Rectal smooth muscle tissue (tissue), 1 donor: ENCODE results near the gene ACBD7.

ENCODE experiments used
- H3K27ac ChIP-seq: one replicate; pipeline ENCODE4 v1.7.0; 2013; ENCODE audit warnings: low read depth, low read length, inconsistent platforms
- H3K27me3 ChIP-seq: one replicate; pipeline ENCODE4 v1.7.0; 2013; ENCODE audit warnings: low read length; ENCODE audit not compliant: control insufficient read depth, insufficient read depth
- H3K36me3 ChIP-seq: one replicate; pipeline ENCODE4 v1.7.0; 2013; ENCODE audit warnings: low read length; ENCODE audit not compliant: control insufficient read depth, insufficient read depth
- H3K4me1 ChIP-seq: one replicate; pipeline ENCODE4 v1.7.0; 2013; ENCODE audit warnings: low read length; ENCODE audit not compliant: control insufficient read depth, insufficient read depth
- H3K4me3 ChIP-seq: one replicate; pipeline ENCODE4 v1.7.0; 2013; ENCODE audit warnings: low read length
- H3K9ac ChIP-seq: one replicate; pipeline ENCODE4 v1.7.0; 2013; ENCODE audit warnings: low read length

Gene ACBD7

DNA sequence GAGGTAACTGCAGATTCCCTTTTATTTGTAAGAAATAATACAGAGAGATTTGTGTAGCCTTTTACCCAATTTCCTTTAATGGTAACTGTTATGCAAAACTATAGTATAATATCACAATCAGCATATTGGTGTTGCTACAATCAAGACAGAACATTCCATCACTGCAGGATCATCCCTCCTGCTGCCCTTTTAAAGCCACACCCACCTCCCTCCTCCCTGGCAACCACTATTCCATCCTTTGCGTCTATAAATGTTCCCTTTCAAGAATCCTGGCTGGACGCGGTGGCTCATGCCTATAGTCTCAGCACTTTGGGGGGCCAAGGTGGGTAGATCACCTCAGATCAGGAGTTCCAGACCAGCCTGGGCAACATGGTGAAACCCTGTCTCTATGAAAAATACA, 13.2 kb downstream of the ACBD7 start:
- no peaks in the 10 kb centered on the region for H3K4me1 ChIP-seq
- H3K36me3 ChIP-seq: no peaks in the 10 kb centered on the region
- H3K27ac ChIP-seq: no peak overlapping the region
- H3K9ac ChIP-seq: no peak overlapping the region
- H3K27me3 ChIP-seq: no peaks in the 10 kb centered on the region
- H3K4me3 ChIP-seq: no peak overlapping the region

DNA sequence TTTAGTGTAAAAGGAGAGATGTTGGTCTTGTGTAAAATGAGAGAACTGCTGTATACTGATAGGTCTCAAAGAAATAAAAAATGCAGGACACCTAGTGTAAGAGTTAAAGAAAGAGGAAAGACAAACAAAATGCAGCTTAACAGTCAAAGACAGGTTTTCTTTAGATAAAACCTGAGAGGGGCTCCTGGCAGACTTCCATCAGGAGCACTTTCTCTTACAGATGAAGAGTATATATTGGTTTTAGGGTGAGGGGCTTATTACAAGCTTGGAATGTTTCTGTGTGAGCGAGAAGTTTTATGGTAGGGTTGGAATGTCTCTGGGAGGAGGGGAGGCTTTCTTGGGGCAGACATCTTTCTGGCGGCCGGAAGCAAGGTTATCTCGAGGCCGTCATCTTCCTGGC, 16.2 kb downstream of the ACBD7 start:
- Histone ChIP-seq H3K27ac (no peak overlapping the region), H3K27me3 (no peaks in the 10 kb centered on the region), H3K36me3 (no peaks in the 10 kb centered on the region), H3K4me1 (no peaks in the 10 kb centered on the region), H3K4me3 (no peak overlapping the region), H3K9ac (no peak overlapping the region)

DNA sequence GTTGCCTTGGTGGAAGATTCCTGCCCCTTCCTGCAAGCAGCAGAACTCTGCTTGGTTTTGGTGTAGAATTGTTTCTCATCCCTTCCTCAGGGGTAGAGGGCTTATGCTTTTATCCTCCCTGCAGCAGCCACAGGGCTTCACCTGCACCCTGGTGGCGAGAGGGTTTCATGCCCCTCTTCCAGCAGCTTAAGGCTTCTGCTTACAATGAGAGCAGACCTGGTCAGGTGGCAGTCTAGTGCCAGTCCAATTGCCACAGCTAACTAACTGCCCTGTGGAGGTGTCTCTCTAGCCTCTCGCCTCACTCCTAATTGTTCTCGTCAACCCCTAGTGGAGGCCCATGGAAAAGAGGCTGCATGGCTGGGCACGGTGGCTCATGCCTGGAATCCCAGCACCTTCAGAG, 19.3 kb downstream of the ACBD7 start:
- no peak overlapping the region for H3K27ac ChIP-seq
- no peak overlapping the region for H3K4me3 ChIP-seq
- no peaks in the 10 kb centered on the region for H3K36me3 ChIP-seq
- no peak overlapping the region for H3K9ac ChIP-seq
- no peaks in the 10 kb centered on the region for H3K4me1 ChIP-seq
- H3K27me3 ChIP-seq: no peaks in the 10 kb centered on the region

DNA sequence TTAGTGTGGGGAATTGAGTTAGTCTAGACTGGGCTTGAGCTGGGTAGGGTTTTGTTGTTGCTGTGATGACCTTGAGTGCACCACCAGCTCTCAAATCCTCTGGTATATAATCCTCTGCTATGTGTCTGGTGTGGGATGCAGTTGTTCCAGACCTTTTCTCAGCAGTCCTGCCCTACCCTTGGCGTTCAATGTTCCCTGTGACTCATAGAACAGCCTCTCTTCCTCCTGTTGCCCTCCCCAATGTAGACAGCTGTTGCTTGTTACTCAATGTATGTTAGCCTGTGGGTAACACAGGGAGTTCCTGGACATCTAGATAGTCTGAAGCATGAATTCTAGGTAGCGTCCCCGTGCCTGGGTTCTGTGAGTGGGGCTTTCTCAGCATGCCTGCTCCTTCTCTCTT, 19.8 kb downstream of the ACBD7 start:
- Histone ChIP-seq H3K36me3 (no peaks in the 10 kb centered on the region), H3K9ac (no peak overlapping the region), H3K27me3 (no peaks in the 10 kb centered on the region), H3K4me1 (no peaks in the 10 kb centered on the region), H3K27ac (no peak overlapping the region), H3K4me3 (no peak overlapping the region)

DNA sequence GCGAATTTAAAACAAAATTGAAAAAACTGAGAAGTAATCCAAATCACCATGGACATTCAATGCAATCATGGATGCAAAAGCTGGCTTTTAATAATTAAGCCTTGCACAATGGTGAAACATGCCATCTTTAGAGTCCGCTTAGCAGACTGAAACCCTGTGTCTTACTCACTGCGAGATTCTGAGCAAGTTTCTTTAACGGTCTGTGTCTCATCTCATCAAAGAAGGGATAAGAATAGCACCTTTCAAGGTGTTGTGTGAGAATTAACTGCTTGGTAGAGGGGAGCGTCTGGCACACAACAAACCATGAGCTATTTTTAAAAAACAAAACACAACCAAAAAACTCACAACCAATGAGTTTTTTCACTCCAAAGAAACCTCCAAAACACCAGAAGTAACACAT, 21.4 kb downstream of the ACBD7 start:
- Histone ChIP-seq H3K4me3 (no peak overlapping the region), H3K9ac (no peak overlapping the region), H3K27ac (no peak overlapping the region), H3K27me3 (no peaks in the 10 kb centered on the region), H3K4me1 (no peaks in the 10 kb centered on the region), H3K36me3 (no peaks in the 10 kb centered on the region)

DNA sequence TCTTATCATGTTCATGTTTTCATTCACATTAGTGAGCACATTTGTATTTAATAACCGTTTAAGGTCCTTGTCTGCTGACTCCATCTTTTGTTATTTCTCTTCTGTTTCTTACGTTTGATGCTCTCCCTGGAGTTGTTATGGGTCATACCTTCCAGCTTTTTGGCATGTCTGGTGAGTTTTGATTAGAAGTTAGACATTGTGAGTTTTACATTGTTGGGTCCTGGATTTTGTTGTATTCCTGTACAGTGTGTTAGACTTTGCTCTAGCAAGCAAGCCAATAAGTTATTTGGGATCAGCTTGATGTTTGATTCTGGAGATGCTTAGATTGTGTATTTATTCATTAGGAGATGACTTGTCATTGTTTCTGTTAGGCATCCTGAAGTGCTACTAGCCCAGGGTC, 27.9 kb downstream of the ACBD7 start:
- no peaks in the 10 kb centered on the region for H3K27me3 ChIP-seq
- no peaks in the 10 kb centered on the region for H3K36me3 ChIP-seq
- H3K9ac ChIP-seq: no peak overlapping the region
- no peak overlapping the region for H3K27ac ChIP-seq
- no peaks in the 10 kb centered on the region for H3K4me1 ChIP-seq
- H3K4me3 ChIP-seq: no peak overlapping the region

DNA sequence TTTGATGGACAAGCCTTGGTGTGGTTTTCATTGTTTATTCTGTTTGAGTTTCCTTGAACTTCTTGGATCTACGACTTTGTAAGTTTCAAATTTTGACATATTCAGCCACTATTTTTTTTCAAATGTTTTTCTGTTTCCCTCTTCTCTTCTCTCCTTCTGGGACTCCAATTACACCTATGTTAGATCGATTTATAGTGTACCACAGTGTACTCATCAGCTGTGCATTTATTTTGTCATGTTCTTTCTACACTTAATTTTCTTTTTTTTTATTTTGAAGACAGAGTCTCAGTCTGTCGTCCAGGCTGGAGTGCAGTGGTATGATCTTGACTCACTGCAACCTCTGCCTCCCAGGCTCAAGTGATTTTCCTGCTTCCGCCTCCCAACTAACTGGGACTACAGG, 28.7 kb downstream of the ACBD7 start:
- Histone ChIP-seq H3K4me3 (no peak overlapping the region), H3K27me3 (no peaks in the 10 kb centered on the region), H3K36me3 (no peaks in the 10 kb centered on the region), H3K4me1 (no peaks in the 10 kb centered on the region), H3K9ac (no peak overlapping the region), H3K27ac (no peak overlapping the region)

DNA sequence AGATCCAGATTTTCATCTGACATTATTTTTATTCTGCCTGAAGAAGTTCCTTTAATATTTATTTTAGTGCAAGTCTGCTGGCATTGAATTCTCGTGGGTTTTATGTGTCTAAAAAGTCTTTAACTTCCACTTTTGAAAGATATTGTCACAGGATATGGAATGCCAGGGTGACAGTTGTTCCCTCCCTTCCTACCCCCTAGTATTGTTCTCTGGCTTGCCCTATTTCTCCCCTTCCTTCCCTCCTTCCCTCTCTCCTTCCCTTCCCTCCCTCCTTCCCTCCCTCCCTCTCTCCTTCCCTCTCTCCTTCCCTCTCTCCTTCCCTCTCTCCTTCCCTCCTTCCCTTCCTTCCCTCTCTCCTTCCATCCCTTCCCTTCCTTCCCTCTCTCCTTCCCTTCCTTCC, 29.9 kb downstream of the ACBD7 start:
- Histone ChIP-seq H3K36me3 (no peaks in the 10 kb centered on the region), H3K4me3 (no peak overlapping the region), H3K4me1 (no peaks in the 10 kb centered on the region), H3K27me3 (no peaks in the 10 kb centered on the region), H3K9ac (no peak overlapping the region), H3K27ac (no peak overlapping the region)

DNA sequence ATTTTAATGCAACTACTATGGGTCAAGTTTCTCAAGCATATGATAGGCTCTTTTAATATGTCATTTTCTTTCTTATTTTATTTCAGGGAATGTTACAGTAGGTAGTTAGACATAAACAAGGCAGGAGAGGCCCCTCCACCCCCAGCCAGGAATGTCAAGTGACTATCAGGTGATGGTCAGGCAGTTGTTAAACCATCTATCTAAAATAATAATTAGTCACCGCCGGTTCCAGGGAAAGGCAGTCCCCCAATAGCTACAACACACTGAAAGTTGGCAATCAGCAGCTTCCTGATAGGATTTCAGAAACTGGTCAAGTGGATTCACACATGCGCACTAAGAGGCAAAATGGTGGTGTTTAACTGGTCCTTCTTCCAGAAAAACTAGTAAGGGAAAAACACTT, 35.5 kb downstream of the ACBD7 start:
- no peaks in the 10 kb centered on the region for H3K36me3 ChIP-seq
- H3K4me3 ChIP-seq: no peak overlapping the region
- H3K9ac ChIP-seq: no peak overlapping the region
- H3K27ac ChIP-seq: no peak overlapping the region
- no peaks in the 10 kb centered on the region for H3K27me3 ChIP-seq
- no peaks in the 10 kb centered on the region for H3K4me1 ChIP-seq

DNA sequence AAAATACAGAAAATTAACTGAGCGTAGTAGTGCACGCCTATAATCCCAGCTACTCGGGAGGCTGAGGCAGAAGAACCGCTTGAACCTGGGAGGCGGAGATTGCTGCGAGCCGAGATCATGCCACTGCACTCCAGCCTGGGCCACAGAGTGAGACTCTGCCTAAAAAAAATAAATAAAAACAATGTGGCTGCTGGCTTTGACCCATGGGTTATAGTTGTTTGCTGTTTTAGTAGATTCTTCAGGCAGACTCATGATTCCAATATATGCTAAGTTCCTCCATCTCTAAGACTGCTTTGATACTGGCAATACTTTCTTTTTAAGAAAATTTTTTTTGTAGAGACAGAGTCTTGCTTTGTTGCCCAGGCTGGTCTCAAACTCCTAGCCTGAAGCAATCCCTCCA, 36.5 kb downstream of the ACBD7 start:
- no peaks in the 10 kb centered on the region for H3K27me3 ChIP-seq
- H3K4me3 ChIP-seq: no peak overlapping the region
- no peak overlapping the region for H3K9ac ChIP-seq
- no peaks in the 10 kb centered on the region for H3K4me1 ChIP-seq
- H3K27ac ChIP-seq: no peak overlapping the region
- H3K36me3 ChIP-seq: no peaks in the 10 kb centered on the region

DNA sequence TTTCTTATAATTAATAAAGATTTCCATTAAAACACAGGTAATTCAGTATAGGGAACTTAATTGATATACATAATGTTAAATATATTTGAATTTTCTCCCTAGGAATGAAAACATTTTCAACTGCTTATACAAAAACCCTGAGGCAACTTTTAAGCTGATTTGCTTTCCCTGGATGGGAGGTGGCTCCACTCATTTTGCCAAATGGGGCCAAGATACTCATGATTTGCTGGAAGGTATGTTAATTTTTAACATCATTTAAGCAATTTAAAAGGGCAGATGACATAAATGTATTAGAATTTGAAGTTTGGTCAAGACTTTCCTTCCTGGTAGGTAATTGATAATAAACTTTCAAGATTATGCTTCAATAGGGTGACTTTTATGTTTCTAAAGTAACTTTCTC, 39.0 kb downstream of the ACBD7 start:
- H3K9ac ChIP-seq: no peak overlapping the region
- no peaks in the 10 kb centered on the region for H3K27me3 ChIP-seq
- no peaks in the 10 kb centered on the region for H3K4me1 ChIP-seq
- H3K27ac ChIP-seq: no peak overlapping the region
- no peaks in the 10 kb centered on the region for H3K36me3 ChIP-seq
- H3K4me3 ChIP-seq: no peak overlapping the region

DNA sequence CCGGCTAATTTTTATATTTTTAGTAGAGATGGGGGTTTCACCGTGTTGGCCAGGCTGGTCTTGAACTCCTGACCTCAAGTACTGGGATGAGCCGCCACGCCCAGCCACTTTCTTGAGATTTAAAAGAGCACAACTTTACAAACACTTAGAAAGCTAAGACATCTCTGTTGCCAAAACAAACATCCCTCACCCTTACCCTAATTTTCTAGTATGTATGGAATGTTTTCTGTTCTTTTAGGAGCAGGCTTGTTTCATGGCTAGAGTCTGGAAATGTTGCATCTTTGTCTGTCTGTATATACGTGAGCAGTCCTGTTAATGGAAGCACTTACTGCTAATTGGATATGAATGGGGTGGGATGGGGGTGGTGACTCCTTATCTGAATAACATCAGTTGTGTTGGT, 42.0 kb downstream of the ACBD7 start:
- Histone ChIP-seq H3K9ac (no peak overlapping the region), H3K27me3 (no peaks in the 10 kb centered on the region), H3K27ac (no peak overlapping the region), H3K4me1 (no peaks in the 10 kb centered on the region), H3K36me3 (no peaks in the 10 kb centered on the region), H3K4me3 (no peak overlapping the region)

DNA sequence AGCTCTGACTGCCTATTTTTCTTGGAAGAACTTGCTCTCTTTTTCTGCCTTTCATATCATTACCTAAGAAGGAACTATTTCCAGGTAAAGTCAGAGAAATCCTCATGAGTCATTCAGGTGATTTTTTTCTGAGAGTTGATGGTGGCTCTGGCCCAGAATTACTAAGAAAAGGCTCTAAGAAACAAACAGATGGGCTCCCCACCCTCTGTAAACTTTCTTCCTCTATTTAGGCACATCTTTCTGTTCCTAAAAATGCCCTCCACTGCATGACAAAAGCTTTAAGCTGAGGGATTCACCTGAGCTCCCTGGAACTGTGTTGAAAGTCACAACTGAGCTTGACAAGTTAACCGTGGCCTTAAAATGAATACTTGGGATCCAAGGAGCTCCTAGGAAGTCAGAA, 43.2 kb downstream of the ACBD7 start:
- Histone ChIP-seq H3K4me1 (no peaks in the 10 kb centered on the region), H3K27ac (no peak overlapping the region), H3K9ac (no peak overlapping the region), H3K36me3 (no peaks in the 10 kb centered on the region), H3K27me3 (no peaks in the 10 kb centered on the region), H3K4me3 (no peak overlapping the region)

DNA sequence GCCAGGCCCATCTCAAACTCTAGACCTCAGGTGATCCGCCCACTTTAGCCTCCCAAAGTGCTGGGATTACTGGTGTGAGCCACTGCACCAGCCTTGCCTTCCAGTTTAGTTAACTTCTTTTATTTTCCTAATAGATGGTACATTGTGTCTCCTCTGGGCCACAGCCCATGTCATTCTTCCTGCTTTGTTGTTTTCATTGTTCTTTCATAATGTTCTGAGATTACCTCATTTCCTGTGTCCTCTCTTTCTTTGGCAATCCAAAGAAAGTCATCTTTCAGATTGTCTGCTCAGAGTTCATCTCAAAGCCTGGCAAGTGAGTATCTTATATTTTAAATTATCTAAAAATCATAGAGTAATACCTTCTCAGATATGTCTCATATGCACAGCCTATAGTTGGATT, 44.9 kb downstream of the ACBD7 start, which contains the start of gene OLAH:
Gene OLAH, plus strand, starts transcription at position 270 of the 400 bp plus-strand sequence. CDS start 3,346 bp downstream, outside the sequence.
- no peak within 1 kb of the TSS for H3K27ac ChIP-seq
- H3K9ac ChIP-seq: no peak within 1 kb of the TSS
- H3K4me3 ChIP-seq: no peak within 1 kb of the TSS
- no peaks in the 10 kb centered on the region for H3K4me1 ChIP-seq
- no peaks in the 10 kb centered on the region for H3K36me3 ChIP-seq
- H3K27me3 ChIP-seq: no peaks in the 10 kb centered on the region
